Tibial nerve (tissue), 4 donors: ENCODE data around the gene CHKA.

Experiments
- EP300 ChIP-seq, 2 donors: sonication (generic); formaldehyde crosslinking; IDR thresholded peaks; one replicate each; pipeline ENCODE4 v1.6.1; 2017; ENCODE audit warnings: antibody characterized with exemption in 2 of 2, mild to moderate bottlenecking in 1 of 2
- TF ChIP-seq, protein P1 (sequence below), 5 experiments: fragments of 200-600 bp in 3 of 5; fragments of 450-650 bp in 2 of 5; sonication (generic) in 3 of 5; IDR thresholded peaks; one replicate each; pipeline ENCODE4 v1.5.1; 2016 to 2019; ENCODE audit warnings: antibody characterized with exemption in 5 of 5, mild to moderate bottlenecking in 3 of 5, moderate library complexity in 2 of 5

DNA sequence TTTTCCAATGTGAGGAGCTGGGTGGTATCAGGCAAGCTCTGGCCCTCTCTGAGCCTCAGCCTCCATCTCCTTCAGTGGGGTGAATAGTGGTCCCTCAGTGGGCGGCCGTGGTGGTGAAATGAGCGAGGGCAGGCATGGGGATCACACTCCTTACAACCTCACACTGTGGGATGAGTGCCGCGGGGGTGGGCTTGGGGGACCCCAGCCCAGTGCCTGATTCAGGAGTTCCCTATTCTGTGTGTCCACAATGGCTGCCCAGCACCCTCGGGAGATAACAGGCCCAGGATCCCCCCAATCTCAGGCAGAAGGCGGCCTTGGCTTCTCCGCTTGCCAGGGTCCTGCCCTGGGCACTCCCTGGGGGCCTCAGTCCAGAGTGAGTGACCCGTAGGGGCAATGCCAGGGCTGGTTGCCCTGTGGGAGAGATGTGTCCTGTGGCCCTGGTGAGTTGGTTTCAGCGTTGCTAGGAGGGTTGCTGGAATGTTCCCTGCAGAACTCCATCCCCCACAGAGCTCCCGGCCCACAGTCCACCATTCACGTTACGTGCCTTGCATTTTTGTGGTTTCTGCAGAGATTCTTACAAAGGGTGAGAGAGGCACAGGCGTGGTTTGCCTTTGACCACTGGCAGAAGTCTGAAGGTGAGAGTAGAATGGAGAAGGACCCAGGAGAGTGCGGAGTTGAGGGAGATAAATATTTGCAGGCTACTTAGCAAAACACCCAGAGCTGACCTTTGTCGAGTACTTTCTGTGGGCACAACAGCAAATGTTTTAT lies 108.2 kb downstream of the CHKA start:
- peak; percentile 50 to 89 for TF ChIP-seq EP300 (IDR thresholded peaks at IDR 0.05)
- TF ChIP-seq, protein P1, sequence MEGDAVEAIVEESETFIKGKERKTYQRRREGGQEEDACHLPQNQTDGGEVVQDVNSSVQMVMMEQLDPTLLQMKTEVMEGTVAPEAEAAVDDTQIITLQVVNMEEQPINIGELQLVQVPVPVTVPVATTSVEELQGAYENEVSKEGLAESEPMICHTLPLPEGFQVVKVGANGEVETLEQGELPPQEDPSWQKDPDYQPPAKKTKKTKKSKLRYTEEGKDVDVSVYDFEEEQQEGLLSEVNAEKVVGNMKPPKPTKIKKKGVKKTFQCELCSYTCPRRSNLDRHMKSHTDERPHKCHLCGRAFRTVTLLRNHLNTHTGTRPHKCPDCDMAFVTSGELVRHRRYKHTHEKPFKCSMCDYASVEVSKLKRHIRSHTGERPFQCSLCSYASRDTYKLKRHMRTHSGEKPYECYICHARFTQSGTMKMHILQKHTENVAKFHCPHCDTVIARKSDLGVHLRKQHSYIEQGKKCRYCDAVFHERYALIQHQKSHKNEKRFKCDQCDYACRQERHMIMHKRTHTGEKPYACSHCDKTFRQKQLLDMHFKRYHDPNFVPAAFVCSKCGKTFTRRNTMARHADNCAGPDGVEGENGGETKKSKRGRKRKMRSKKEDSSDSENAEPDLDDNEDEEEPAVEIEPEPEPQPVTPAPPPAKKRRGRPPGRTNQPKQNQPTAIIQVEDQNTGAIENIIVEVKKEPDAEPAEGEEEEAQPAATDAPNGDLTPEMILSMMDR (IDR thresholded peaks at IDR 0.05) = no peak
